Thyroid gland (tissue), 4 donors: ENCODE data around the gene CTBP1. TPM values are rescaled to one million over a fixed set of nuclear protein-coding genes. Genes with fewer than 3 reads are reported as not detected.
A peak's percentile ranks its signal among the peaks of the same experiment; 100 is the strongest.

Experiments
- DNase-seq, 2 donors: peaks; one replicate each; pipeline ENCODE4 v3.0.0-alpha.2; 2019
- H3K27ac ChIP-seq, 3 donors: fragments of 200-600 bp; sonication (generic); 1 replicate in 2 of 3; 2 replicates in 1 of 3; pipeline ENCODE4 v1.5.1; 2016 to 2019; ENCODE audit warnings: mild to moderate bottlenecking in 1 of 3, moderate library complexity in 1 of 3
- H3K27me3 ChIP-seq: fragments of 200-600 bp; sonication (generic); one replicate; pipeline ENCODE4 v1.5.1; 2019
- H3K36me3 ChIP-seq, 2 donors: fragments of 200-600 bp; sonication (generic); one replicate each; pipeline ENCODE4 v1.5.1; 2016 to 2019
- H3K4me1 ChIP-seq, 2 donors: fragments of 200-600 bp; sonication (generic); one replicate each; pipeline ENCODE4 v1.5.1; 2017 to 2019
- H3K4me3 ChIP-seq, 3 donors: fragments of 200-600 bp; sonication (generic); replicated peaks in 1 of 3; 1 replicate in 2 of 3; 2 replicates in 1 of 3; pipeline ENCODE4 v1.5.1; 2016; ENCODE audit warnings: mild to moderate bottlenecking in 1 of 3
- H3K9me3 ChIP-seq: fragments of 200-600 bp; sonication (generic); one replicate; pipeline ENCODE4 v1.5.1; 2017
- POLR2A ChIP-seq, 2 donors: fragments of 450-650 bp; IDR thresholded peaks; one replicate each; pipeline ENCODE4 v1.6.1; 2017; ENCODE audit warnings: antibody characterized with exemption in 2 of 2, mild to moderate bottlenecking in 2 of 2, moderate library complexity in 1 of 2
- WGBS, 2 donors: methylation state at CpG; one replicate each; pipeline ENCODE4 v1.1.5; 2017; 5-methylcytosine and 5-hydroxymethylcytosine counted together
- intact Hi-C: fragments of 100-400 bp; cut with DNase I; formaldehyde crosslinking; loops from one replicate; pipeline ENCODE4 v1.15.1; 2023
- total RNA-seq, 4 donors: library from RNA; depleted of rRNA; stranded (reverse); fragments of >200 nt; gene quantifications; one replicate each; pipeline ENCODE4 v1.2.3, GENCODE V29; 2016
- TF ChIP-seq, protein P1 (sequence below), 6 experiments: fragments of 200-600 bp in 3 of 6; fragments of 450-650 bp in 3 of 6; sonication (generic) in 3 of 6; IDR thresholded peaks; one replicate each; pipeline ENCODE4 v1.5.1; 2016 to 2019; ENCODE audit warnings: antibody characterized with exemption in 6 of 6, mild to moderate bottlenecking in 2 of 6, inconsistent platforms in 1 of 6, moderate library complexity in 1 of 6

CTBP1 gene
- total RNA-seq, 4 donors from 2014 or later: 102 to 226 (median 177) TPM

DNA sequence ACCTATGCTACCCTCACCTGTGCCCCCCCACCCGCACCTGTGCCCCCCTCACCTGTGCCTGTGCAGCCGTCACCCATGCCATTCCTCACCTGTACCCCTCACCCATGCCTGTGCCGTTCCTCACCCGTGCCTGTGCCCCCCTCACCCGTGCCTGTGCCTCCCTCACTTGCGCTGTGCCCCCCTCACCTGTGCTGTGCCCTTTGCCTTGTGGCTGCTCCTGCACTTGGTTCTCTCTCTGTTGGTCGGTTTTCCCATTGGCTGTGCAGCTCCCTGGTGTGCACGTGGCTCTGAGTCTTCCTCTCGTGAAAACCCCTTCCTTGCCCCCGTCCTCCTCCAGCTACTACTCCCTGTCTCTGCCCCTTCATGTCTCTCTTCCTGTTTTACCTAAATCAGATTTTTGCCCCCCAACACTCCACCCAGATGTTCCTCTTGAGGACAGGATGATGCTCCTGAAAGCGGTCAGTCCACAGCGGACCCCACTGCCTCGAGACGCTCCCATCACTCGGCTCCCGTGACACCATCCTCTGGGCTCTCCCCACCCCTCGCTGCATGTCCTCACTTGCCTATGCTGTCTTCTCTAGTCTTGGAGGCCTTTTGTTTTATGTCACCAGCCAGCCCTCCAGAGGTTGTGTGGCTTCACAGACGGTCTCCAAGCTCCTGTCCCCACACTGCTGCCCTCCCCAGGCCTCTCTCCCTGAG is 47.5 kb upstream of the CTBP1 start:
- H3K4me1 ChIP-seq: peaks cover 14 to 32% of the 10 kb centered on the region in 2 donors
- no peak overlapping the region for H3K4me3 ChIP-seq
- intact Hi-C loops: no loop called here
- DNase-seq: no peak
- no peaks in the 10 kb centered on the region for H3K9me3 ChIP-seq
- no peaks in the 10 kb centered on the region for H3K27me3 ChIP-seq
- TF ChIP-seq, protein P1, sequence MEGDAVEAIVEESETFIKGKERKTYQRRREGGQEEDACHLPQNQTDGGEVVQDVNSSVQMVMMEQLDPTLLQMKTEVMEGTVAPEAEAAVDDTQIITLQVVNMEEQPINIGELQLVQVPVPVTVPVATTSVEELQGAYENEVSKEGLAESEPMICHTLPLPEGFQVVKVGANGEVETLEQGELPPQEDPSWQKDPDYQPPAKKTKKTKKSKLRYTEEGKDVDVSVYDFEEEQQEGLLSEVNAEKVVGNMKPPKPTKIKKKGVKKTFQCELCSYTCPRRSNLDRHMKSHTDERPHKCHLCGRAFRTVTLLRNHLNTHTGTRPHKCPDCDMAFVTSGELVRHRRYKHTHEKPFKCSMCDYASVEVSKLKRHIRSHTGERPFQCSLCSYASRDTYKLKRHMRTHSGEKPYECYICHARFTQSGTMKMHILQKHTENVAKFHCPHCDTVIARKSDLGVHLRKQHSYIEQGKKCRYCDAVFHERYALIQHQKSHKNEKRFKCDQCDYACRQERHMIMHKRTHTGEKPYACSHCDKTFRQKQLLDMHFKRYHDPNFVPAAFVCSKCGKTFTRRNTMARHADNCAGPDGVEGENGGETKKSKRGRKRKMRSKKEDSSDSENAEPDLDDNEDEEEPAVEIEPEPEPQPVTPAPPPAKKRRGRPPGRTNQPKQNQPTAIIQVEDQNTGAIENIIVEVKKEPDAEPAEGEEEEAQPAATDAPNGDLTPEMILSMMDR (IDR thresholded peaks at IDR 0.05): no peak
- TF ChIP-seq POLR2A (IDR thresholded peaks at IDR 0.05): no peak
- 88 to 90% methylated on average over 17 to 18 of the region's 18 CpGs for WGBS, 2 donors
- peaks cover 0 to 10% of the 10 kb centered on the region in 2 donors for H3K36me3 ChIP-seq
- H3K27ac ChIP-seq: no peak overlapping the region

DNA sequence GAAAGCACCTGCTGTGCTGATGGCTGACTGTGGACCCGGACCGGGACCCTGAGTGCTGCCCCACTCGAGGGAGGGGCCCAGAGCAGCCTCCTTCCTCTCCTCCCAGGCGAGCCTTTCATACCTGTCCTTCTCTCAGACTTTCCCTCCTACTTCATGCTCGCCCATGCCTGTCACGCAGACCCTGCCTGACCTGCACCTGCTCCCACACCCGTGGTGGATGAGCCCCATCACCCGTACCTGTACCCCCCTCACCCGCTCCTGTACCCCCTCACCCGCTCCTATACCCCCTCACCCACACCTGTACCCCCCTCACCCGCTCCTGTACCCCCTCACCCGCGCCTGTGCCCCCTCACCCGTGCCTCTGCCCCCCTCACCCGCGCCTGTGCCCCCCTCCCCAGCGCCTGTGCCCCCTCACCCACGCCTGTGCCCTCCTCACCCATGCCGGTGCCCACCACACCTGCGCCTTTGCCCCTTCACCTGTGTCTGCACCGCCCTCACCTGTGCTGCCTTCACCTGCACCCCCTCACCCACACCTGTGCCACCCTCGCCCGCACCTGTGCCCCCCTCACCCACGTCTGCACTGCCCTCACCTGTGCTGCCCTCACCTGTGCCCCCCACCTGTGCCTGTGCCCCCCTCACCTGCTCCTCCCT is 46.6 kb upstream of the CTBP1 start:
- intact Hi-C loops: no loop called here
- 78 to 80% methylated on average over 23 to 24 of the region's 24 CpGs for WGBS, 2 donors
- Histone ChIP-seq H3K4me3 (no peak overlapping the region), H3K27me3 (no peaks in the 10 kb centered on the region), H3K36me3 (peaks cover 0 to 10% of the 10 kb centered on the region in 2 donors), H3K27ac (no peak overlapping the region), H3K4me1 (peaks cover 24 to 41% of the 10 kb centered on the region in 2 donors), H3K9me3 (no peaks in the 10 kb centered on the region)
- DNase-seq: no peak
- no peak for TF ChIP-seq POLR2A (IDR thresholded peaks at IDR 0.05)
- TF ChIP-seq, protein P1 (IDR thresholded peaks at IDR 0.05): no peak

DNA sequence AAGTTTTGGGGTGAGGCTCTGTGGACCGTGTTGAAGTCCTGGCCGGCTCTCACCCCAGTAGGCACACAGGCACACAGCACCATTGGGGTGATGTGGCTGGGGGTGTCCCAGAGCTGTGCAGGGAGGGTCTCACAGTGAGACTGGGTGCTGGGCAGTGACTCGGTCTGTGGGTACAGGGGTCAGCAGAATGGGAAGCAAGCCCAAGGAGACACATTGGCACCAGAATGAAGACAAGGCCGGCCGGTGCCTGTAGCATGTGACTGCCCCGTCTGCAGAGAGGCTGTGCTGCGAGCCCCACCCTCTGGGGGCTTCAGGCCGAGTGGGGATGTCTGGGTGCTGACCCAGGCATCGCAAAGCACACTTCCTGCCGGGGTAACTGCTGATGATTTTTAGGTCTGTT is 46.0 kb upstream of the CTBP1 start:
- H3K9me3 ChIP-seq: no peaks in the 10 kb centered on the region
- H3K27ac ChIP-seq: no peak overlapping the region
- H3K4me1 ChIP-seq: peaks cover 26 to 41% of the 10 kb centered on the region in 2 donors
- 64 to 68% methylated on average over 9 to 10 of the region's 10 CpGs for WGBS, 2 donors
- H3K4me3 ChIP-seq: no peak overlapping the region
- intact Hi-C loops: no loop called here
- no peak for TF ChIP-seq POLR2A (IDR thresholded peaks at IDR 0.05)
- TF ChIP-seq, protein P1 (IDR thresholded peaks at IDR 0.05): no peak
- H3K36me3 ChIP-seq: peaks cover 0 to 6% of the 10 kb centered on the region in 2 donors
- DNase-seq: no peak
- H3K27me3 ChIP-seq: no peaks in the 10 kb centered on the region

DNA sequence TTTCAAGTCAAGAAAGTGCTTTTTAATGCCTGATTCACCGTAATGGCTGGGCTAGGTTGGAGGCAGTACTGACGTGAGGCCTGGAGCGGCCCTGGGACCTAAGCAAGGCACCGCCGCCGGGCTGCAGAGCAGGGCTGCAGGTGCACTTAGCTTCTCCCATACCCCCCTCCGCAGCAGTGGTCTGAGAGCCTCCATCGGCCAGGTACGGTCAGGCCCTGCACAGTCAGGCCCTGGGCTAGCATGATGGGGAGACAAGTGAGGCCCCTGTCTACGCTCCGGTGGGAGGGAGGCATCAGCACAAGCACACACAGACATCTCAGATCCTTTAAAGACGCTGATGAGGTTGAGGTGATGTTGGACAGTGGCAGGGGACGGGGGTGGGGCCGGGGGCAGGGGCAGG is 45.5 kb upstream of the CTBP1 start:
- no peaks in the 10 kb centered on the region for H3K27me3 ChIP-seq
- WGBS, 2 donors: 58 to 81% methylated on average over 11 to 13 of the region's 14 CpGs
- no peak for DNase-seq
- intact Hi-C loops: no loop called here
- peaks cover 0 to 6% of the 10 kb centered on the region in 2 donors for H3K36me3 ChIP-seq
- TF ChIP-seq, protein P1 (IDR thresholded peaks at IDR 0.05): no peak
- TF ChIP-seq POLR2A (IDR thresholded peaks at IDR 0.05): no peak
- no peak overlapping the region for H3K4me3 ChIP-seq
- H3K9me3 ChIP-seq: no peaks in the 10 kb centered on the region
- no peak overlapping the region for H3K27ac ChIP-seq
- peaks cover 26 to 41% of the 10 kb centered on the region in 2 donors for H3K4me1 ChIP-seq

DNA sequence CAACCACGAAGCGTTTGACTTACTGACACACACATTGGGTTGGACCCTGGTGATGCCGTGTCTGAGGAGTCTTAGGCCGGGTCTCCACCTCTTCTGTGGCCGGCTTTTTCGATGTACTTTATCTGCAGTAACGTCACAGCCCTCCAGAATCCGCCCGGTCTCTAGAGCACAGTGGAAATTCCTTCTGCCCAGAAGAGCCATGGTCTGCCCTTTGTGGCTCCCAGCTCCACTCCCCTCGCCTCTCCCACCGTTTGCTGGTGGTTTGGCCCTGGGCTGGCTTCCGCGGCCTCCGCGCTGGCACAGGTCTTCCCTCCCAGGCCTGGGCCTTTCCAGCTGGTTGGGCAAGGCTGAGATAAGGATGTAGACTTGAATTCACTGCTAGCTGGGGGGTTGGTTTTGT is 45.1 kb upstream of the CTBP1 start:
- H3K4me1 ChIP-seq: peaks cover 30 to 43% of the 10 kb centered on the region in 2 donors
- DNase-seq: peak; percentile 69 to 74
- no peaks in the 10 kb centered on the region for H3K9me3 ChIP-seq
- 61 to 63% methylated on average over 15 of the region's 15 CpGs for WGBS, 2 donors
- H3K27me3 ChIP-seq: no peaks in the 10 kb centered on the region
- no peak for TF ChIP-seq POLR2A (IDR thresholded peaks at IDR 0.05)
- TF ChIP-seq, protein P1 (IDR thresholded peaks at IDR 0.05): no peak
- intact Hi-C loops: no loop called here
- H3K4me3 ChIP-seq: no peak overlapping the region
- peak overlapping the region in 1 of 3 donors; percentile 7 for H3K27ac ChIP-seq
- peaks cover 0 to 6% of the 10 kb centered on the region in 2 donors for H3K36me3 ChIP-seq
